C1 segment of cervical spinal cord (tissue), 14 donors: ENCODE data around the gene CHCHD6.
A peak's percentile ranks its signal among the peaks of the same experiment; 100 is the strongest.

Source experiments
- DNase-seq, 14 donors: peaks; one replicate each; lab custom pipeline; 2025; lab: John Stamatoyannopoulos, UW

Gene CHCHD6

DNA sequence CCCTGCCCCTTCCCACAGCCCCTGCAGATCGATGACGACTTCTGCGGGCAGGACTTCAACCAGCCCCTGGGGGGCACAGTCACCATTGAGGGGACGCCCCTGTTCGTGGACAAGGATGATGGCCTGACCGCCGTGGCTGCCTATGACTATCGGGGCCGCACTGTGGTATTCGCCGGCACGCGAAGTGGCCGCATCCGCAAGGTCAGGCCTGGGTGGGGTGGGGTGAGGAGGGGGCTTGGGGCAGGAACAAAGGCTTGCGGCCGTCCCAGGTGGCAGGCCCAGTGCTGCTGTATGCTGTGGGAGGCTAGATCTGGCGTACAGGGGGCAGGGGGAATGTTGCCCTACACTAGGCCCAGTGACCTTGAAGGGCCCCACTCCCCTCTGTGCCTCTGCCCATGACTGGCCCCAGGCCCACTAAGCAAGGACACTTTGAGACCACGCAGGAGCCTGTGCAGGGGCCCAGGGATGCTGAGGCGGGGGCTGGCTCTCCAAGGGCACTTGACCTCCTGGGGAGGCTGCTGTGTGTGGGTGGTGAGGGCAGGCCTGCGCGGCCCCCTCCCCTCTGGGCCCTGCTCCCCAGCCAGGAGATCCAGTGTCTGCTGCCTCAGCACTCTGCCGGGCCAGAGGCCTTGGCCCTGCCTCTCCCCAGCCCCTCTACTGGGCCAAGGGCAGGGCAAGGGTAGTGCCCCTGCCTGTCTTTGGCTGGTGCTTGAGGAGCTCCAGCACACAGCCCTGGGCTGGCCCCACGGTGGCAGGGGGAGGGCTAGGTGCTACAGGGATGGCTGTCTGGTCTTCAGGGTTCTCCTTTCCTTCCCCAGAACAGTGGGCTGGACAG is 287.5 kb downstream of the CHCHD6 start:
- no peak for DNase-seq

DNA sequence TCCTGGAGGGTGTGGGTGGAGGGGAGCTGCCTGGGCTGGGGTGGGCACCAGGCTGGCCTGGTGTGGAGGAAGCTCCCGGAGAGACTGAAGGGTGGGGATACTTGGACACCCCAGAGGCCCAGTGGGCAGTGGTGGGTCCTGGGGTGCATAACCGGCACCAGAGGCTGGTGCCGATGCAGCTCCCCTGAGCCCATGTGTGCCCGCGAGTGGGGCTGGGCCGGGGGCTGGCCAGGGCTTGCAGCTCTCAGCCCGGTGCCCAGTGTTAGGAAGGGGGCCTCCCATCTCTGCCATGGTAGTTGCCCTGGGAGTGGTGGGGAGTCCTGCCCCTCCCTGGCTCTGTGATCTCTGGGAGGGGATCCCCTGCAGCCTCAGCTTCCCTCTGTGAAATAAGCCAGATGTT is 288.2 kb downstream of the CHCHD6 start:
- DNase-seq: no peak

DNA sequence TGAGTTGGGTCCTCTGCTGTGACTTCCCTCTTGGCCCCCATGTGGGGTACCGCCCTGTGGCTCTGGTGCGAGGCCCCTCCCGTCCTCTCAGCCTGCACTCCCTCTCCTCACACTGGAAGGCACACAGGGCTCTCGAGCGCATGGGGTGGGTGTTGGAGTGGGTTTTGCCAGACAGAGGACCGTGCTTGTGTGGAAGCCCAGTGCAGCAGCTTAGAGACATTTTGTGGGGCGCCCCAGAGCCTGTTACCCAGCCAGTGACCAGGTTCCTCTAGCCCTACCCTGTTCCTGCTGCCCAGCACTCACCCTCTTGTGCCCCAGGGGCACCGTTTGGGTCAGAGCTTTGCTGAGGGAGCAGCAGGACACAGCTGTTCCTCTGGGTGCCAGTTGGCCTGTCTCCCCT is 288.7 kb downstream of the CHCHD6 start:
- DNase-seq: no peak

DNA sequence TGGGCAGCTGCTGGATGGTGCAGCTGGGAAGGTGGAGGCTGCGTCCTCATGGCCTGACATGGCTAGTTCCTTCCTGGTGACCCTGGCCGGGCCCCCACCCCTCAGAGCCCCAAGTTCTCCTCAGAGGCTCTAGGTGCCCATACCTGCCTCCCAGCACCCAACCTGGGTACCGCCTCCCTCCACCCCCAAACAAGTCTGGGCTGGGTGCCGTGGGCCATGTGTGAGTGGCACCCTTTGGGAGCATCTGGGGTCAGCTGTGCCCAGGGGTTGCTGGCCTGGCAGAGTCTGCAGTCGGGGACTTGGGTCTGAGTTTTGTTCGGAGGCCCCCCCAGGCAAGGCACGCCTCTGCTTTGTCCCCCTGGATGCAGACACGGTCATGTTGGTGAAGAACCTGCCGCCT is 289.4 kb downstream of the CHCHD6 start:
- DNase-seq: no peak

DNA sequence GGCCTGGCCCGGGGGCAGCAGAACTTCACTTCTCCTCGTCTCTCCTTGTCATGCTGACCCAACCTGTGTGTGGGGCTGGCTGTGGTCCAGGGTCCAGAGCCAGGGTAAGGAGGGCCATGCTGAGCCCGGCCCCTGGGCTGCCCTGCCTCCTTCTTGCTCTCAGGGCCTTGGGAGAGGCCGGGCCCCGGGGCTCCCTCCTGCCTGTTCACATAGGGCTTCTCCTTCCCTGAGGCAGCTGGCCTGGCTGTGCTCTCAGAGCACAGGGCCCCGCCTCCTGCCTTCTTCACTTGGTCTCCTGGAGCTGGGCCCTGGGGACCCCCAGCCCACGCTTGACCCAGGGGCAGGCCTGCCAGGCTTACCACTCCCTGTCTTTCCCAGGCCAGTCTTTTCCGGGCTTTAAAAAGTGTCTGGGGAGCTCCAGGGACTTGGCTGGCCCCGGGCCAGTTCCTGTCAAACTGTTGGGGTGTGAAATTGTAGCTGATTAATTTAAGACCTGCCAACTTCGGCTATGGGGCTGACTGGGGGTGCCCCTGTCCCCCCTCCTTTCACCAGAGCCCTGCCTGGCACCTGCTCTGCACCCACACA is 290.7 kb downstream of the CHCHD6 start:
- peak in 1 of 14 donors; percentile 18 for DNase-seq

DNA sequence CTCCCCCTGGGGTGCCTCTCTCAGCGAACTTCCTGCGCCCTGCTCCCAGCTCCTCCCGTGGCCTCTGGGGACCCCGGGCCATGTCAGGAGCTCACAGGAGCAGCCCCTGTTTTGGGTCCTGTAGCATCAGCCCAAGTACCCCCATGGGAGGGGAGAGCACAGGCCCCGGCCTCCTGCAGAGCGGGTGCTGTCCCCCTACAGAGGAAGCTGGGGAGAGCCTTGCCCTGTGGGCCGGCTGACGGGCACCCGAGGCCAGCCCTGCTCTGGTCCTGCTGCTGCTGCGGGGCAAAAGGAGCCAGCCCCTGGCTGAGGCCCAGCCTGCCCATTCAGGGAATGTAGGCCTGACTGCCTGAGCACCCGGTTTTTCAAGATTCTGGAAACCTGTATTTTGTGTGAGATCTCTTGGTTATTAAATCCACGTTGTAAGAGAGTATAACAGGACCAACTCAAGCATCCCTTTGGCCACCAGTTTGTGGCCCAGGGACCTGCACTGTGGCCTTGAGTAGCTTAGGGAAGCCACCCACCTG is 291.3 kb downstream of the CHCHD6 start:
- peak in 1 of 14 donors; percentile 13 for DNase-seq

DNA sequence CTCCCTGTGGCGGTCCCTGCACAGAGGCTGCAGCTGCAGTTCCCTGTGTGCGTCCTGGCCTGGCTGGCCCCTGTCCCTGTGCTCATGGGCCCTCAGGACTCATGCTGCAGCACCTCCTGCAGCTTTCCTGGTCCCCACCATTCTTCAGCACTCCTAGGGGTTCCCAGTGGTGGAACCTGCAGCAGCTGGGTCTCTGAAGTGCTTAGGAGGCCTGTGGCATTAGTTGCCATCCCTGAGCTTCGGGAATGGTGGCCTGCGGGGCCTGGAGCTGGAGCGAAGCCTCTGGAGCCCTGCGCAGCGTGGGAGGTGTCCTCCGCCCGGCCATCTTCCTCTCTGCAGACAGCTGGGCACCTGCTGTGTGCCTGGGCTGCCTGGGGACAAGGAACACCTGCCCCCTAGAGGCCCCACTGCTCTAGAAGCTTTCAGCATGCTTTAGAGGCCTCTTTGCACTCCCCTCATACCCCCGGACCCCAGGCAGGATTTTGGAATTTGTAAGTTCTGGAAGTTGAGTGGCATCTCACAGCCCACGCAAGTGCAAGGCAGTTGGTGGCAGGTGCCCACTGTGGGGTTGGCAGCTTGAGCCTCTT is 292.0 kb downstream of the CHCHD6 start:
- DNase-seq: no peak

DNA sequence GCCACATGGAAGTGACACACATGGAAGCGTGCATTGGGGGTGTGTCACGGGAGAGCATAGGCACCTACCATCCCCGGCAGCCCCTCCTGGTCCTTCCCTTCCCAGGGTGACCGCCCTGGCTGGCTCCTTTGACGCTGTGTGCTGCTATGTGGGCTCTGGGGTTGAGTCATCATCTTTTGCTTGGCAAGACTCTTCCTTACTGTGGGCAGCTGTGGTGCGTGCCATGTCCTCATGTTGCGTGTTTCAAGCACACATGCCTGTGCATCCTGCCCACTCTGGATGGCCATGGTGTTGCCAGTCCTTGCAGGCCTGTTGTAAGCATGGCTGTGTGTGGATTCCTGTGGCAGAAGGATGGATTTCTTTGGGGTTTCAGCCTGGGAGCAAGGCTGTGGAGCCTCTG is 292.9 kb downstream of the CHCHD6 start:
- no peak for DNase-seq

DNA sequence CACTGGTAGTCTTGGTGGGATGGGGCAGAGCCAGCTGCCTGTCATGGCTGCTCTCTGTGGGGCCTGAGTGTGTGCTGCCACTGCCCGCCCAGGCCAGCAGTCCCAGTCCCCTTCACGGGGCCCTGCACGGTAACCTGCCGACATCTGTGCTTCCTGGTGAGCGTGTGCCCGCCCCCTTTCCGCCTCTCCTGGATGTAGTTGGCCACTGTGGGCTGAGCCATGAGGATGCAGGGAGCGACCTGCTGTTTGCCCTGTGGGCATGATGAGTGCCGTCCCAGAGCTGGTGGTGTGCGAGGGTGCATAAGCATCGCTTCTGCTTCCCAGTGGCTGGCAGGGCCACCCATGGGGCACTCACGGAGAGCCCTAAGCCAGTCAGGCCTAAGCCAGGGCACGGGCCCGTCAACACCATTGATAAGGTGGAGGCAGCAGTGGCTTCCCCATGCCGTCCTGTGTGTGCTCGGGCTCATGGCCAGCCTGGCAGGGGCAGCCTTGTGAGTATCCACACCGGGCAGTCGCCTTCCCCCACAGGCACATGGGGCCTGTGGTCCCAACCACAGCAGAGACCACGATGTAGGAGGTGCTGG is 293.5 kb downstream of the CHCHD6 start:
- no peak for DNase-seq

DNA sequence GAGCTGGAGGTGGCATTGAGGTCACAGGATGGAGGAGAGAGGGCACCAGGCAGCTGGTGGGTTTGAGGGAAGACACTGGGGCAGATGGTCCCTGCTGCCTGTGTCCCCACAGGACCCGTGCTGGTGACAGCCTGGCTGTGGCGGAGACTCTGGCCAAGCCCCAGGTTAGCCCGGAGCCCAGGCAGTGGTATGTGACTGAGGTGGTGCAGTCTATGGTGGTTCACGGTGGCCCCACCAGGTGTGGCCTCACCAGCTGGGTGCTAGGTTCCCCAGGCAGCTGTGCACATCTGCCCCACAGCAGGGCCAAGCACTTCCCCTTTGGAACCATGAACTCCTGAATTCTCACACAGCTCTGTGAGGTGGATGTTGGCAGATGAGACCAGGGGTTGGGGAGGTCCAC is 294.3 kb downstream of the CHCHD6 start:
- no peak for DNase-seq

DNA sequence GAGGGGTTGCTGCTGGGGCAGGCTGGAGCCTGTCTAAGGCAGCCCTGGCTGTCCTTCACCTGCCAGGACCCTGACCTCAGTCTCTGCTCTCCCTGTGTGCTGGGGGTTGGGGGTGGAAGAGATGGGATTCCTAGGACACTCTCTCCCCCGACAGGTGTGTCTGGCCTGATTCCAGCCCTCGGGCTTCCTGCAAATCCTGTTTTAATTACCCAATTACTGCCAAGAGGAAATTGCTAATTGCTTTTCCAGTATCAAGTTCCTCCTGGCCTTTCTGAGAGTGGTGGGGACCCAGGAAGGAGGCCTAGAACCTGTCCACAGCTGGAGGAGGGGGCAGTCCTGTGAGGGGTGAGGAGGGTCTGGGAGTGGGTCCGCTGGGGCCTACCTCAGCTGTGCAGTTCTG is 294.7 kb downstream of the CHCHD6 start:
- no peak for DNase-seq

DNA sequence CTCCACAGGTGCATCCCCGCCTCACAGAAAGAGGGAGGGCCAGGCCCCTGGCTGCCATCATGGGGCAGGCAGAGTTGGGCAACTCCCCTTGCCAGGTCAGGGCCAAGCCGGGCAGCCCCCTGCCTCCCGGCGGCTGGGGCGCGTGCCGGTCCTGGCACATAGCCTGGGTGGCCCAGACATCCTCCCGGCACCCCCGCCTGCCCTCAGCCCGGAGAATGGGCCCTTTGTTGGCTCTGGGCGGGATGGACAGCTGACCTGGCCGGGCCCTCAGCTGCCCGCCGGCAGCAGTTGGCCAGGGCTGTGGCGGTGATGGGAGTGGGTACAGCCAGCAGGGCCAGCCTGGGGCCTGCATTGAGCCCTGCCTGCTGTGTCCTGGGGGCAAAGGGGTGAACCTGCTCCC is 295.3 kb downstream of the CHCHD6 start:
- peak in 11 of 14 donors; percentile 9 to 74 (median 43) for DNase-seq

DNA sequence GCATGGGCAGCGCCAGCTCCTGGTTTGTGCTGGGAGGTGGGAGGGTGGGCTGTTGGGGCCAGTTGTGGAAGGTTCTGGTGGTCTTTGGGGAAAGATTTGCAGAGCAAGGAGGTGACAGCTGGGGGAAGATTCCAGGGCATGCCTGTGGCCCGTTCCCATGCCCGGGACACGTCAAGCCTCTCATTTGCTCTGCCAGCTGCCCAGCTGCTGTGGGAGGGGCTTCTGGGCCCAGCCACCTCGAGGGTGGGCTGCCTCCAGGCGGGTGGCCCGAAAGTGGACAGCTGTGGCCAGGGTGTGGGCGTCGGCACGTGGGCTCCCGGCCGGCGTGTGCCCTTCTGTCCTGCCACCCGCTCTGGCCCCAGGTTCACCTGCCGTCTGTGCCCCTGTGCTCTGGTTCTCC is 296.1 kb downstream of the CHCHD6 start:
- no peak for DNase-seq

DNA sequence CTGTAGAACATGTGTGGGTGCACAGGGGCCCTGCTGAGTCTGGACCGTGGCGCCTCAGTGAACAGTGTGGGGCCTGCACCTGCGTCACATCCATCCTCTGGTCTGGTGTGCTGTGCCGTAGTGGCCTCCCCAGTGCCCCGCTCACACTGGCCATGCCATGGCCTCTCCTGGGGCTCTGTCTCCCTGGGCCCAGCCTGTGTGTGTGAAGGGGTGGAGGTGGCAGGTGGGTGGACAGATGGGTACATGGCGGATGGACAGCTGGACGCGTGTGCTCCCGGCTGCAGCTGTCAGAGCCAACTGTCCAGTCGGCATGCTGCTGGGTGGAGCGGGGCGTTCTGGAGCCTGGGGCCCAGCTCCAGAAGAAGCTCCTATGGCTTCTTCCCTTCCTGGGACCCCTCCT is 296.7 kb downstream of the CHCHD6 start:
- DNase-seq: no peak

DNA sequence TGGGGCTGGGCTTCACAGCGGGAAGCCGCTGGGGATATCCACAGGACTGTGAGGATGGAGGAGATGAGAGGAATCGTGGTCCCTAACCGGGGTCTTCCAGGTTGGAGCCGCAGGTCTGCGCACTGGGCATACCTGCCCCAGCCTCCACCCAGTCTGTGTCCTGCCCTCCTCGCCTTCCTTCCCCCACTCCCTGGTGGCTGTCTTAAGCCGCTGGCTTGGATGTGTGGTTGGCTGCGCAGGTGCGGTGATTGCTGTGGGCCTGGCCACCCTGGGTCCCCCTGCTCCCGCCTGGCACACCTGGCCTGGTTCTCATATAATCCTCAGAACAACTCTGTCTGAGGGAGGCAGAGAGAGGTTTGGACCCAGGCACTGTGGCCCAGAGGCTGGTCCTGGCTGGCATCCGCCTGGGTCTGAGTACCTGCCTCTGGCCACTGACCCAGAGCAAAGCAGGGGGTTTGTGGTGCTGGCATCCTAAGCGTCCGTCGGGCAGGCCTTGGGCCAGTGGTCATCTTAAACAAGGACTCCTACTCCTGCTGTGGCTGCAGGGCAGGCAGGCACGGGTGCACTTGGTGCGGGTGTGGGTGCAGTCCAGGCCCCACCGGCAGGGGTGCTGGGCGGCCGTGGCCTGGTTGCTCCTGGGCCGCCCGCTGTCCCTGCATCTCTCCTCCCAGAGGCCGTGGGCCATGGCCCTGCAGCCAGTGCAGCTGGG is 297.6 kb downstream of the CHCHD6 start:
- DNase-seq: no peak

DNA sequence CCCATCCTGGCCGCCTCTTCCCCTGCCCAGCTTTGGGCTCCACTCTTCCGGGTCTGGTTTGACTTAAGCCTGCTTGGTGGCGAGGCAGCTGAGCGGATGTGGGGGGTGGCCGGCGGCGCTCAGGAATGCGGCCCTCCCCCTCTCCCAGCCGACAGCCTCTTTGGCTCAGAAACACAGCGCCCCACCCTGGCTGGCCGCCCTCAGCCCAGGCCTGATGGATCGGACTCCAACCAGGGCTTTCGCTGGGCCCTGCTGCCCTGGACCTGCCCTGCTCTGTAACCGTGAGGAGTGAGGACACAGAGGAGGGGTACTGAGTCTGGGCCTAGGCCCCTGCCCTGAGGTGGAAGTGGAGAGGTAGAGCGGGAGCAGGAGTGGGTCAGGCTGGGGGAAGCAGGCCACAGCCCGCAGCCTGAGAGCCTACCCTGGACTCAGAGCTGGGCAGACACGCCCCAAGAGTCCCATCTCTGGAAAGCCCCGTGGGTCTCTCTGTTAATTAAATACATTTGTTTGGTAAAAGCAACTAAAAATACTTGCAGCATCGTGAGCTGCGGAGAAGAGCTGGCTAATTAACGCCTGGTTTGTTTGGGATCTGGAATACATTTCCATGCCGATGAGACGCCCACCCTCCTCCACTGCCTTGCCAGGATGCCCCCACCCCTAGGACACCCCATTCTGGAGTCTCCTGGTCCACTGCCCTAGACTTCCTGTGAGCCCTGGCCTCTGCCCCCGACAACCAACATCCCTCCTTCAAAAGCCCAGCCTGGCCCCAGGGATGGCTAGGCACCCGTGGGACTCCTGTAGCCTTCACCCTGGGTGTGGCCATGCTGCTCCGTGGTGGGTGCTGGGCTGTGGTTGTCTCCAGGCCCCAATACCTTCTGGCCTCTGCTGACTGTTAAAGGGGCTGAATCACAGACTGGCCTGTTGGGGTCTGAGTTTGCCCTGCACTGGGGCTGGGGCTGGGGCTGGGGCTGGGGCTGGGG is 298.4 kb downstream of the CHCHD6 start:
- DNase-seq: peak in 5 of 14 donors; percentile 24 to 54 (median 38)

DNA sequence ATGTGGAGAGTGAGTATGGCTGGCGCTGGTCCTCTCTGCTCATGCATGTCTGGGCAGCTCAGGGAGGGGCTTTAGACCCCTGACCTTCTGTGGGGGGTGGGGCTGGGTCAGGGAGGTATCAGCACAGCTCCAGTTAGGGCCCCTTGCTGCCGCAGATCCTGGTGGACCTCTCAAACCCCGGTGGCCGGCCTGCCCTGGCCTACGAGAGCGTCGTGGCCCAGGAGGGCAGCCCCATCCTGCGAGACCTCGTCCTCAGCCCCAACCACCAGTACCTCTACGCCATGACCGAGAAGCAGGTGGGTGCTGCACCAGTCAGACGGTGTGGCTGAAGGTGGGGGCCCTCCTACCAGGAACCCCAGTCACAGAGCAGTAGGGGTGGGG is 299.1 kb downstream of the CHCHD6 start:
- DNase-seq: no peak

DNA sequence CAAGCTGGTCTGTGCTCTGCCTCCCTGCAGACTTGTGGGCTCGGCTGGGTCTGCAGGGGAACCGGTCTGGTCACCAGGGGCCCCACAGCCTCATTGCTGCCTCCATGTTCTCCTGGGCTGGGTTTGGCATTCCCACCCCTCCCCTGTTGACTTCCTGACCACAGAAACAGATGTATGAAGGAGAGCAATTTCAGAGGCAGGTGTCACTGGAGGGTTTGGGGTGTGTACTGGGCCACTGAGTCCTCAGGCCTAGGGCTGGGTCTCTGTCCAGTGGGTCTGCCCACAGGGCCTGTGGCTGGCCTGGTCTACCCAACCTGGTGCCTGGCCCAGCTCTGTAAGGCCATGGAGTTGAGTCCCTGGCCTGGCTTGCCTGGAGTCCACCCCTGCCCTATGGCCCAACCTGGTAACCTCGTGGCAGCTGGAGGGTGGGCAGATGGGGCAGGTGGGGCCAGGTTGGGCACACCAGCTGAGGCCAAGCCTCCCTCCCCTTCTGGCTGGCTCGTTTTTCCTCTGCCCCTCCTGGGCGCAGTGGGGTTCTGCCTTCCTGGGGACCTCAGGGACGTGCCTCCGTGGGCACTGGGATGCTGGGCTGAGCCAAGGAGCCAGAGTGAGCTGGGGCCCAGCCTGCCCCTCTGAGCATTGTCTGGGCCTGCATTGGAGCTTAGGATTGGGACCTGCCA is 299.7 kb downstream of the CHCHD6 start:
- DNase-seq: no peak

DNA sequence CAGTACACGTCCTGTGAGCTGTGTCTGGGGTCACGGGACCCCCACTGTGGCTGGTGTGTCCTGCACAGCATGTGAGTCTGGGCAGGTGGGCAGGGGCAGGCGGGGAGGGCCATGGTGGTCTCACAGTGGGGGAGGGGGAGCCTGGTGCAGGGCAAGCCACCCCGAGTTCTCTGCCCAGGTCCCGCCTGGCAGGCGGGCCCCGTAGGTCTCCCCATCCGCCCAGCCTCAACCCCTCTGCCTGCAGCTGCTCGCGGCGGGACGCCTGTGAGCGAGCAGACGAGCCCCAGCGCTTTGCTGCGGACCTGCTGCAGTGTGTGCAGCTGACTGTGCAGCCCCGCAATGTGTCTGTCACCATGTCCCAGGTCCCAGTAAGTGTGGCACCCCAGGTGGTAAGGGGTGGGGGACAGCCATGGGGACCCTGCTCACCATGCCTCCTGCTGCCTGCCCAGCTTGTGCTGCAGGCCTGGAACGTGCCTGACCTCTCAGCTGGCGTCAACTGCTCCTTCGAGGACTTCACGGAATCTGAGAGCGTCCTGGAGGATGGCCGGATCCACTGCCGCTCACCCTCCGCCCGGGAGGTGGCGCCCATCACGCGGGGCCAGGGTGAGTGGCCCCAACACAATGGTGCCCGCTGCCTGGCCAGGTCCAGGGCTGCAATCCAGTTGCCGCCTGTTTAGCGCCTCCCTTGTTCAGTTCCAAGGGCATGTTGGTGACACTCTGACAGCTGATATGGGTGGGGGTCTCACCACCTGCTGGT is 300.8 kb downstream of the CHCHD6 start:
- no peak for DNase-seq
